ES-I3 (cell line): ENCODE data around the gene TMEM53.

ENCODE experiments used
- H3K36me3 ChIP-seq: 2 replicates; pipeline ENCODE4 v1.6.1; 2013; ENCODE audit warnings: mild to moderate bottlenecking, low read length, control low read depth, moderate library complexity; ENCODE audit not compliant: insufficient read depth
- H3K4me1 ChIP-seq: 2 replicates; pipeline ENCODE4 v1.6.1; 2013; ENCODE audit warnings: mild to moderate bottlenecking, control low read depth, low read length; ENCODE audit not compliant: insufficient read depth
- H3K9ac ChIP-seq: 2 replicates; pipeline ENCODE4 v1.6.1; 2013; ENCODE audit warnings: low read depth, mild to moderate bottlenecking, low read length, moderate library complexity
- H3K9me3 ChIP-seq: 2 replicates; pipeline ENCODE4 v1.6.1; 2013; ENCODE audit warnings: mild to moderate bottlenecking, low read length, moderate library complexity; ENCODE audit not compliant: control insufficient read depth, insufficient read depth

The TMEM53 gene

DNA sequence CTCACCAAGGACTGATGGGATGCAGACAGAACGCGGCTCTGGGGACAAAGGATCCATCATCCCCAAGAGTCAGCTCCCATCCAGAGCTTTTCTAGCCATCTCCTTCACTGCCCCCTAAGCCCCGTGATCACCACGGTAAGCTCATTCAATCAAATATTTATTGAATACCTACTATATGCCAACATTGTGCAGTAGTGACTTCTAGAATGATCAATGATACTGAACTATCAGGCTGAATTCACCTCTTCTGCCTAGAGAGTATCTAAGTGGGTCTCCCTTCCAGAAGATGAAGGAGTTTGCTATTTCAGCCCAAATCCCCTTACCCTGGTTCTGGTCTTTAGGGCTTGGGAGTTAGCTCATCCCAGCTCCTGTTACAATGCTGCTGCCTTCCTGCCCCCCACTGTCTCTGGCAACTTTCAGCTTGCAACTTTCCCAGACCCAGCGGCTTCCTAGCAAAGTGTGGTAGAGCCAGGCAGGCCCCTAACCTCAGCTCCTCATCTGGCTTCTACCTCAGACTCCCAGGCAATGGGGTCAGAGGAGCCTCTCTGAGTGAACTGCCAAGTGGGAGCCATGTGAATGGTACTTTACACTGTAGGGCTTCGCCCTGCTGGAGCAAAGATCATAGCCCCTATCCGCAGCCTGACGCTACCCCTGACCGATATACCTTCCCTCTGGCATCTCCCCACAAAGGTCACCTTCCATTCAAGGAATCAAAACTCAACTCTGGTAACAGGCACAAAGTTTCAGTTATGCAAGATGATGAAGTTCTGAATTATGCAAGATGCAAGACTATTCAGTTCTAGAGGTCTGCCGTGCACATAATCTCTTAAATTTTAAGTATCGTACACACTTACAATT, 20.9 kb downstream of the TMEM53 start:
- H3K9me3 ChIP-seq = no peaks in the 10 kb centered on the region
- H3K4me1 ChIP-seq = no peaks in the 10 kb centered on the region; the same call in 1 of the 2 replicates
- H3K36me3 ChIP-seq = no peaks in the 10 kb centered on the region; the same call in 1 of the 2 replicates
- no peak overlapping the region for H3K9ac ChIP-seq

DNA sequence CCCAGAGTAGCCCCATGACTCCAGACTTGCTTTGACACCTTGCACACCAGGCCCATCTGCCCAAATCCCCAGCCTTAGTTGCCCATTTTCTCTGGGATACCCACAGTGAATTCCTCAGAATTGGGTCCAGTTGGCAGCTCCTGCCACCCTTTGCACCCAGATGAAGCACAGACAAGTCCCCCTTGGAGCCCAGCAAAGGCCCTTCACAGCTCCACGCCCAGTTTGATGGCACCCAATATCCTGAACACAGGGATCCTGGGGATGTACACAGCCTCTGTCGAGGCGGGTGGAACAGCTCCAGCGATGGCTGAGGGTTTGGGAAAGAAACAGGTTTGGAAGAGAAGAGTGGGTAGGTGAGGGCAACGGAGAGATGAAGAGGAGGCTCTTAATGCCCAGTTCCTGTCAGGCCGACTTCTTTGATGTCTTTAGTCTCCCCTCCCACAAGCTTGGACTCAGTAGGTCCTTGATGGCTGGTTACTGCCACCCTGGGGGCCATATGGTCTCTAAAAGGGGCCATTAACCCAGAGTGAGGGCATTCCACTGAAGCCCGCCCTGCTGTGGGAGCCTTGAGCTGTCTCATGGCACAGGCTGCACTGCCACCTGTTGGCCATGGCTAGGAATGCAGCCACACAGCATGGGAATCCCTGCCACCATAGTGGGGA, 21.7 kb downstream of the TMEM53 start:
- Histone ChIP-seq H3K36me3 (no peaks in the 10 kb centered on the region; the same call in none of the 2 replicates), H3K9ac (no peak overlapping the region), H3K4me1 (no peaks in the 10 kb centered on the region; the same call in 1 of the 2 replicates)

DNA sequence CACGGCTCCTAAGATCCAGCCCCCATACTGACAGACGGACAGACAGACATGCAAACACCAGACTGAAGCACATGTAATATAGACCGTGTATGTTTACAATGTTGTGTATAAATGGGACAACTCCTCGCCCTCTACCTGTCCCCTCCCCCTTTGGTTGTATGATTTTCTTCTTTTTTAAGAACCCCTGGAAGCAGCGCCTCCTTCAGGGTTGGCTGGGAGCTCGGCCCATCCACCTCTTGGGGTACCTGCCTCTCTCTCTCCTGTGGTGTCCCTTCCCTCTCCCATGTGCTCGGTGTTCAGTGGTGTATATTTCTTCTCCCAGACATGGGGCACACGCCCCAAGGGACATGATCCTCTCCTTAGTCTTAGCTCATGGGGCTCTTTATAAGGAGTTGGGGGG, 23.2 kb downstream of the TMEM53 start:
- no peaks in the 10 kb centered on the region; the same call in 1 of the 2 replicates for H3K4me1 ChIP-seq
- H3K36me3 ChIP-seq = no peaks in the 10 kb centered on the region; the same call in none of the 2 replicates
- H3K9ac ChIP-seq = no peak overlapping the region

More for the DNA sequence above, 21.7 kb downstream of the TMEM53 start:
- no peaks in the 10 kb centered on the region for H3K9me3 ChIP-seq

DNA sequence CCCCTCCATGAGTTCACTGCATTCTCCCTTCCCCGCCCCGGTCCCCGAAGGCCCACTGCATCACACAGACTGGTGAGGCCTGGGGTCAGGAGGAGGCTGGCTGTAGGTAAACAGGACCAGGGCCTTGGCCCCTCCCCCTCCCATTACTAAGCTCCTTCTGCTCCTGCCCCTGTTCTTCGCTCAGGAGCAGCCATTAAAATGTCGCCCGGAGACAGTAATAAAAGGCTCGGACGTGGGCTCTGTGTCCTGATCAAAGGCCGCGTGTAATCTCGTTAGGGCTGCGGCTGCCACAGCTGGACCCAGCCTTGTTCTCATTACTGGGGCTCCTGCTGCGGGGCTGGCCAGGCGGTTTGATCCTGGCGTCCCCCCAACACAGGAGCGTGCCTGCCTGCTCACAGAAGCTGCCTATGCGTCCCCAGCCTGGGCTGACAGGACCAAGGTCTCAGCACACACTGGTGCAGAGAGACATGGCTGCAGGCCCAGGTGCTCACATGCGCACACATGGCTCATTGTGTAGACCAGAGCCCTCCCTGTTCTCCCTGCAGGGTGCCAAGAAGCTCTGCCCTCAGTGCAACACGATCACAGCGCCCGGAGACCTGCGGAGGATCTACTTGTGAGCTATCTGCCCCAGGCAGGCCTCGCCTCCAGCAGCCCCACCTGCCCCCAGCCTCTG, 24.0 kb downstream of the TMEM53 start:
- H3K9ac ChIP-seq = no peak overlapping the region
- no peaks in the 10 kb centered on the region for H3K9me3 ChIP-seq
- H3K4me1 ChIP-seq = no peaks in the 10 kb centered on the region; the same call in 1 of the 2 replicates
- no peaks in the 10 kb centered on the region; the same call in none of the 2 replicates for H3K36me3 ChIP-seq

More for the DNA sequence above, 23.2 kb downstream of the TMEM53 start:
- H3K9me3 ChIP-seq = no peaks in the 10 kb centered on the region

DNA sequence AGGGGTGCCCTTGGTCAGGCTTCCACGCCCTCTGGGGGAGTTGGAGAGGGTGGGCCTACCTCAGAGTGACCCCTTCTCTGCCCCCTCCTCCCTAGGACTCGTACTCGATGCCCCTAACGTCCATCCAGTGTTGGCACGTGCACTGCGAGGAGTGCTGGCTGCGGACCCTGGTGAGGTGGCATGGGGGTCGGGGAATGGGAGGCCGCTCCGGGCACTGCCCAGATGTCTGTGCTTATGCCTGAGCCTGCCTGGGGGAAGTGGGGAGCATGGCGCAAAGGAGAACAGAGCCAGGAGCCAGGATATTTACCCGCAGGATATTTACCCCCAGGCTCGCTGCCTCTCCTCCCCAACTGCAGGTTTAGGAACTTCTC, 24.5 kb downstream of the TMEM53 start:
- H3K36me3 ChIP-seq = no peaks in the 10 kb centered on the region; the same call in none of the 2 replicates

DNA sequence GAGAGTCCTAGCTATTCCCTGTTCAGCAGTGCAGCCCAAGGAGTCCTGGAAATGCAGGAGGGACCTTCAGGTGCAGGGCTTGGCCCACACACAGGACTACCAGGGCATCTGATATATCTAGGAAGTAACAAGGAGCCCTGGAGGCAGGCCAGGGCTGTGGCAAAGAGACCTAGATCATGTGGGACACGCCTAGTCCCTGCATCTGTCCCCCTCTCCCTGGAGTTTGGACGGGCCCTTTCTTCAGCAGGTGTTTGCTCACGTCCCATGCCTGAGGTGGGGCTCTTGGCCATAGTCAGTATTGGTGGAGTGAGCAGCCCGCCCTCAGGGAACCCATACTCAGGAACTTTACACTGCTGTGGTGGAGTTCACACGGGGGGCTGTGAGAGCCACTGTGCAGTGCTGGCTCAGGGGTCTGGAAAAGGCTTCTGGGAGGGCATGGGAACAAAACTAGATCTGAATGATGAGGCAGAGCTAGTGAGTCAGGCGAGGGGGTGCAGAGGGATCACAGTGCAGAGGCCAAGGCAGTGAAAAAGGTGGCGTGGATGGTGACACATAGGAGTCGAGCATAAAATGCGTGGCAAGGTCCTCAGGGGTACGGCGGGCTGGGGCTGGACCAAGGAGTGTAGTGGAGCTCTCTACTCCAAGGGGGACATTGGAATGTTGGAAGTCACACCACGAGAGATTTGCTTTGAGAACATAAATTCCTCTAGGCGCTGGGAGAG, 25.6 kb downstream of the TMEM53 start:
- no peak overlapping the region for H3K9ac ChIP-seq
- no peaks in the 10 kb centered on the region for H3K9me3 ChIP-seq
- H3K4me1 ChIP-seq = no peaks in the 10 kb centered on the region; the same call in 1 of the 2 replicates
- peaks cover 6% of the 10 kb centered on the region for H3K36me3 ChIP-seq

More for the DNA sequence above, 24.5 kb downstream of the TMEM53 start:
- Histone ChIP-seq H3K9ac (no peak overlapping the region), H3K9me3 (no peaks in the 10 kb centered on the region), H3K4me1 (no peaks in the 10 kb centered on the region; the same call in 1 of the 2 replicates)

DNA sequence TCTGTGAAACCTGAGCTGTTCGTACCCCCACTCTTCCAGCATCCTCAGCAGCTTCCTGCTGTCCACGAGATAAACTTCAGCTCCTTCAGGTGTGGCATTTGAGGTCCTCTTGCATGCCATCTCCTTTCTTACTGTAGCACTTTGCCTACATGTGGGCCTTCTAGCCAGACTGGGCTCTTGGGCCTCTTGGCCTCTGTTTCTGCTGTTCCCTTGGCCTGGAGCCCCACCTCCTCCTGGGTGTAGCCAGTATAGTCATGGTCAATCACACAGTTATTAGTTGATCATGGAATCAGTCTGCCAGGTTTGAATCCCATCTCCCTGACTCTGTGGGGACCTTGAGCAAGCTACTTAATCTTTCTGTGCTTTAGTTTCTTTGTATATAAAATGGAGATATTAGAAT, 26.4 kb downstream of the TMEM53 start:
- Histone ChIP-seq H3K9ac (no peak overlapping the region), H3K9me3 (no peaks in the 10 kb centered on the region), H3K36me3 (peaks cover 9% of the 10 kb centered on the region), H3K4me1 (no peaks in the 10 kb centered on the region; the same call in 1 of the 2 replicates)

DNA sequence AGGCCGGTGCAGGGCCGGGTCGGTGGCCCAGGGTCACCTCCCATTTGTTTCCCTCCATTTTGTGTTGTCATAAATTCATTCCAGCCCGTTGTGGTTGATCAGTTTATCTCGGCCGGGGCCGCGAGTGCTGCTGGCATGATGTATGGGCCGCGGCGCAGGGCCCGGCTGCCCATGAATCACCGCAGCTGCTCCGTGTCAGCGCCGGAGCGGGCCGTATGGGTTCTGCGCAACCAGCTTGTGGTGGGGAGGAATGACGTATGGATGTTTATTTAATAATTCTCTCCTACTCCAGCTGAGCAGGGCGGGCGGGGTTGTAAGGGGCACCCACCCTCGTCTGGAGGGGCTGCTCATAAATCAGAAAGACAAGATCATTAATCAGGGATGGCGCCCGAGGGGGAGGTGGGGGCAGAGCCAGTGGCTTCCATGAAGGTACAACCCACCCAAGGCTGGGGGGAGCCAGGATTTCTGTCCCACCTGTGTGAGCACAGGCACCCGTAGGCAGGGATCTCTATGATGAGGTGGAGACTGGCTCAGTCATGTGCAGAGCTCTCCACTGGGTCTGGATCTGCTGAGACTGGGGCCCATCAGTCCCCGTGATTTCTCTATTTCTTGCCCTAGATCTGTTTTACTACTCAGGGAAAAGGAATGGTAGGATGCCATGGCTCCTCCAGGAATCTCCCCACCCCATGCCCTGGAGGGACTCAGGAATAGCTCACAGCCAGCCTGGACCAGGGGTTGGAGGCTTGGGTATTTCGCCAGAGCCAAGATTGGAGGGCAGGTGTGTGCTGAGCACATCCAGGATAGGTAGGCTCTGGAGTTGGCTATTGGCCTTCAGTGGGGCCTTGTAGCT, 27.8 kb downstream of the TMEM53 start:
- Histone ChIP-seq H3K4me1 (no peaks in the 10 kb centered on the region; the same call in 1 of the 2 replicates), H3K9ac (no peak overlapping the region)

DNA sequence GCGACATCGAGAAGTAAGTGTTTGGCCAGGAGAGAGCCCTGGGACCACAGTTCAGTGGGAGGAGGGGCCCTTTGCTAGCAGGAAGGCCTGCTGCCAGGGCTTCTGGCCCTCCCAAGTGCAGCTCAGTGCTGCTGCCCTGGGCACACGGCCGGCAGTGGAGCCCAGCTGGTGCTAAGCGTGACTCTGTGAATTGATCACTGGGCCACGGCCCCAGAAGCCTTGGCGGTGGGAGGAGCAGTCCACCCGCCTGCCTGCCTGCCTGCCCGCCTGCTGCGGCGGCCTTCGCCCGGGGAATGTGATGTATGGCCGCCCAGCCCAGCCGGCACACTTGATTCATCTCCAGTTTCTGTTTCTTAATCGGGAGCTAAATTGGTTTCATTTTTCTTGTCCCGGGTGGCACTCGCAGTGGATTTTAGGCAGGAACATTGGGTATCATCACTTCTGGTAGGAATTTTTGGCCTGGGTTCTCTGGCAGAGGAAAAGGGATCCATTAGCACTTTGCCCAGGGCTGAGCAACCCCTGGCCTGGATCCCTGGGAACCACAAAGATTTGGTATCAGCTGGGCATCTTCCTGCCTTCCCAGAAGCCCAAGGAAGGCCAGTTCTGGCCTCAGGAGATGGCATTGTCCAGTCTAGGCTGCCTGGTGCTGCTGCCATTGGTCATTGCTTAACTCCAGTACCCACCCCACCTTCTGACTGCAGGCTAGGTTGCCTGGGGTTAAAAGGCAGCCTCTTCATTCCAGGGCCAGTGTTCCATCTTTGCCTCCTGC, 28.6 kb downstream of the TMEM53 start:
- Histone ChIP-seq H3K4me1 (no peaks in the 10 kb centered on the region; the same call in 1 of the 2 replicates), H3K9me3 (no peaks in the 10 kb centered on the region), H3K9ac (no peak overlapping the region), H3K36me3 (peaks cover 9% of the 10 kb centered on the region)

More for the DNA sequence above, 27.8 kb downstream of the TMEM53 start:
- H3K9me3 ChIP-seq = no peaks in the 10 kb centered on the region
- H3K36me3 ChIP-seq = peaks cover 9% of the 10 kb centered on the region

DNA sequence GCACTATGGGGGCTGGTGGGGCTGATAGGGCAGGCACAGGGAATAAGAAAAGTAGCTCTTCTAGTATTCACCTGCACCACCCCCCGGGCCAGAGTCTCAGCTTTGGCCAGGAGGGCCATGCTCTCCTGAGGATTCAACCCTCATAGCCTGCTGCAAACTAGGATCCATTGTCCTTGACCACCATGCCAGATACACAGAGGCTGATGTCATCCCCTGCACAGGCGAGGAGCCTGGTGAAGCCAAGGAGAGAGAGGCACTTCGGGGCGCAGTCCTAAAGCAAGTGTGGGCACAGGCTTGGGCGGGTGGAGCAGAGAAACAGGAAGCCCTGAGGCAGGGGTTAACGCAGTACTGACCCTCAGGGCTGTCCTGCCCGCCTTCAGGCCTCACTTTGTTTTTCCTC, 29.5 kb downstream of the TMEM53 start:
- Histone ChIP-seq H3K36me3 (peaks cover 9% of the 10 kb centered on the region), H3K9me3 (no peaks in the 10 kb centered on the region), H3K9ac (no peak overlapping the region), H3K4me1 (no peaks in the 10 kb centered on the region; the same call in 1 of the 2 replicates)

DNA sequence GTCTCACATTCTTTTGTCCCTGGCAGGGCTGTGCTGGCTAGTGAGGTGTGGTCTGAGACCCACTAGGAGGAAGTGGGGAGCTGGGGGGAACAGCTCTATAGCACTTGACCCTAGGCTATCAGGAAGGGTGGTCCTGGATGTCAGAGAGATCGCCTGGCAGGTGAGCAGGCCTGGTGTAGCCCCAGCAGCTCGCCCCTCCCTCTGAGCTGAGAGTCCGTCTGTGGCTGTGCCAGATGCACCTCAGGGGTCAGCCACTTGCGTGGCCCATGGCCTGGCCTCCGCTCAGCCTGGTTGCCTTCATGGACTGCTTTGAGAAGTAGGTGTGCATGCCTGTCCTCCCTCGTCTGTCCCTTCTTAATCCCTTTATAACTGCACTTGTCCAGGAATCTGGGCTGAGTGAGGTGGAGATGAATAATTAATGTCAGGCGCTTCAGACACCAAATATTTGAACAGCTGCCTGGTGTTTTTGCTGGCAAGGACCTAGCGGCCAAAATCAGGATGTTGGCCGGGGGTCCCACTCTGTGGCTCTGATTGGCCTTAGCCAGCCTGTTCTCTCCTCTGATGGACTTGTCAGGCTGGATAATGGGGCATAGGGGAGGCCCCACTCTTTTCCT, 30.5 kb downstream of the TMEM53 start:
- Histone ChIP-seq H3K9ac (no peak overlapping the region), H3K4me1 (no peaks in the 10 kb centered on the region), H3K36me3 (peaks cover 15% of the 10 kb centered on the region), H3K9me3 (no peaks in the 10 kb centered on the region)

DNA sequence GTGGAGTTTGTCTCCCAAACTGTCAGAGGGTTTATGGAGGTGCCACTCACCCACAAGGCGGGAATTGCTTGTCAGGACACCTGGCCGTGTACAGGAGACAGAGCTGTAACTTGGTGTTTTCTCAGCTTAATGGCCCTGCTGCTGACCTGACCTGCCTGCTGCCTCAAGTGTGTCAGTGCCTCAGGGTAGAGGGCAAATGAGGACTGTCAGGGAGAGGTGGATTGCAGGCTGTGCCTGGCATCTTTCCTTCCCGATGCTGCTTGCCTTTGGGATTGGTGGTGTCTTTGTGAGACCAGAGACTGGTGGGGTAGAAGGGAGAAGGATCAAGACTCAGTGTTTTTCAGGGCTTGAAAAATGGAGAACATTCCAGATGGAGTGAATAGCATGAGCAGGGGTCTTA, 31.4 kb downstream of the TMEM53 start:
- Histone ChIP-seq H3K9me3 (no peaks in the 10 kb centered on the region), H3K4me1 (no peaks in the 10 kb centered on the region), H3K9ac (no peak overlapping the region), H3K36me3 (peaks cover 18% of the 10 kb centered on the region)
